Activated CD8-positive, alpha-beta memory T cell treated with anti-CD3 and anti-CD28 coated beads, Interleukin-2, amount 50 U/mL, for 24 hours (primary cell): ENCODE data around the gene INPP4A.

Experiments
- DNase-seq: peaks from one replicate; pipeline ENCODE4 v3.0.0-alpha.2; 2020; ENCODE audit errors: extremely low read depth

Gene INPP4A

GRCh38 chr2:98514096-98514639 is 69.5 kb downstream of the INPP4A start:
- no peak for DNase-seq

- DNase-seq = no peak
Observed at GRCh38 chr2:98514879-98515249, 70.2 kb downstream of the INPP4A start.

- no peak for DNase-seq
Observed at GRCh38 chr2:98515250-98515991, 70.8 kb downstream of the INPP4A start.

- no peak for DNase-seq
Observed at GRCh38 chr2:98516571-98516970, 71.9 kb downstream of the INPP4A start.

- DNase-seq = no peak
Observed at GRCh38 chr2:98517636-98518035, 73.0 kb downstream of the INPP4A start.

- DNase-seq = no peak
Observed at GRCh38 chr2:98518101-98518500, 73.4 kb downstream of the INPP4A start.

- no peak for DNase-seq
Observed at GRCh38 chr2:98519156-98519555, 74.5 kb downstream of the INPP4A start.

GRCh38 chr2:98519851-98520250 is 75.2 kb downstream of the INPP4A start:
- no peak for DNase-seq

- DNase-seq = no peak
Observed at GRCh38 chr2:98520806-98521205, 76.1 kb downstream of the INPP4A start.

GRCh38 chr2:98521266-98521665 is 76.6 kb downstream of the INPP4A start:
- no peak for DNase-seq

GRCh38 chr2:98522854-98523253 is 78.2 kb downstream of the INPP4A start:
- DNase-seq = no peak

GRCh38 chr2:98524168-98524567 is 79.5 kb downstream of the INPP4A start:
- DNase-seq = no peak

GRCh38 chr2:98528349-98528748 is 83.7 kb downstream of the INPP4A start:
- DNase-seq = no peak

GRCh38 chr2:98530114-98530513 is 85.5 kb downstream of the INPP4A start:
- no peak for DNase-seq

- no peak for DNase-seq
Observed at GRCh38 chr2:98532756-98533155, 88.1 kb downstream of the INPP4A start.

- no peak for DNase-seq
Observed at GRCh38 chr2:98533547-98533946, 88.9 kb downstream of the INPP4A start.

GRCh38 chr2:98534761-98535160 is 90.1 kb downstream of the INPP4A start:
- no peak for DNase-seq

GRCh38 chr2:98535971-98536677 is 91.5 kb downstream of the INPP4A start:
- no peak for DNase-seq

GRCh38 chr2:98537390-98538126 is 92.9 kb downstream of the INPP4A start:
- DNase-seq = no peak

GRCh38 chr2:98538280-98539041 is 93.8 kb downstream of the INPP4A start:
- DNase-seq = no peak

- no peak for DNase-seq
Observed at GRCh38 chr2:98539056-98539735, 94.5 kb downstream of the INPP4A start.
